Astrocyte (in vitro differentiated cells and primary cell): ENCODE results near the gene TANK. TPM values are rescaled to one million over a fixed set of nuclear protein-coding genes. Genes with fewer than 3 reads are reported as not detected.

Experiments
- DNase-seq: peaks from one replicate; pipeline ENCODE4 v3.0.0-alpha.2; 2010; ENCODE audit warnings: low read depth
- FAIRE-seq: peaks from 2 replicates; lab custom pipeline; 2011; peaks lifted over from hg19 to GRCh38; lab: Jason Lieb, UNC
- H2AFZ ChIP-seq: 2 replicates; pipeline ENCODE4 v1.6.0; 2012; ENCODE audit warnings: low read depth, low read length, inconsistent platforms
- H3K27ac ChIP-seq: 2 replicates; pipeline ENCODE4 v1.5.1; 2011; ENCODE audit warnings: low read depth, low read length, inconsistent platforms
- H3K27me3 ChIP-seq: 2 replicates; pipeline ENCODE4 v1.6.0; 2011; ENCODE audit warnings: low read length, inconsistent platforms; ENCODE audit not compliant: insufficient read depth
- H3K36me3 ChIP-seq: 2 replicates; pipeline ENCODE4 v1.5.1; 2011; ENCODE audit warnings: low read length, inconsistent platforms; ENCODE audit not compliant: insufficient read depth
- H3K4me1 ChIP-seq: 2 replicates; pipeline ENCODE4 v1.5.1; 2011; ENCODE audit warnings: low read length, inconsistent platforms; ENCODE audit not compliant: insufficient read depth
- H3K4me2 ChIP-seq: 2 replicates; pipeline ENCODE4 v1.6.0; 2012; ENCODE audit warnings: low read length, inconsistent platforms
- H3K4me3 ChIP-seq: 2 replicates; pipeline ENCODE4 v1.5.1; 2011; ENCODE audit warnings: low read depth, mild to moderate bottlenecking, low read length, inconsistent platforms; ENCODE audit not compliant: insufficient read depth
- H3K79me2 ChIP-seq: 2 replicates; pipeline ENCODE4 v1.6.0; 2012; ENCODE audit warnings: mild to moderate bottlenecking, low read length, inconsistent platforms; ENCODE audit not compliant: insufficient read depth
- H3K9ac ChIP-seq: 2 replicates; pipeline ENCODE4 v1.6.0; 2012; ENCODE audit warnings: mild to moderate bottlenecking, low read length, inconsistent platforms
- H3K9me3 ChIP-seq: 2 replicates; pipeline ENCODE4 v1.5.1; 2012; ENCODE audit warnings: low read depth, mild to moderate bottlenecking, low read length, inconsistent platforms; ENCODE audit not compliant: insufficient read depth
- H4K20me1 ChIP-seq: 2 replicates; pipeline ENCODE4 v1.6.0; 2012; ENCODE audit warnings: low read length, inconsistent platforms; ENCODE audit not compliant: insufficient read depth
- H3K27ac Mint-ChIP-seq: one replicate; pipeline ENCODE4 v1.8.0; 2021; ENCODE audit warnings: mild to moderate bottlenecking, mixed read lengths; ENCODE audit not compliant: unreplicated experiment
- H3K27me3 Mint-ChIP-seq: one replicate; pipeline ENCODE4 v1.8.0; 2021; ENCODE audit warnings: low read depth, mixed read lengths; ENCODE audit not compliant: unreplicated experiment
- H3K36me3 Mint-ChIP-seq: one replicate; pipeline ENCODE4 v1.8.0; 2021; ENCODE audit warnings: low read depth, mixed read lengths; ENCODE audit not compliant: unreplicated experiment
- H3K4me1 Mint-ChIP-seq: one replicate; pipeline ENCODE4 v1.8.0; 2021; ENCODE audit warnings: low read depth, mixed read lengths; ENCODE audit not compliant: unreplicated experiment
- H3K4me3 Mint-ChIP-seq: one replicate; pipeline ENCODE4 v1.8.0; 2021; ENCODE audit warnings: mild to moderate bottlenecking, moderate library complexity, mixed read lengths; ENCODE audit not compliant: unreplicated experiment
- H3K9me3 Mint-ChIP-seq: one replicate; pipeline ENCODE4 v1.8.0; 2021; ENCODE audit warnings: mild to moderate bottlenecking, mixed read lengths; ENCODE audit not compliant: unreplicated experiment
- EZH2 ChIP-seq: IDR thresholded peaks from 2 replicates; pipeline ENCODE4 v1.6.1; 2012; ENCODE audit warnings: mild to moderate bottlenecking, low read length, inconsistent platforms; ENCODE audit not compliant: insufficient read depth
- total RNA-seq: library from RNA; stranded (reverse); gene quantifications from 2 replicates; pipeline ENCODE4 v1.2.1, GENCODE V29; 2021
- TF ChIP-seq, protein P1 (sequence below): IDR thresholded peaks from 2 replicates; pipeline ENCODE4 v1.5.1; 2011; ENCODE audit warnings: low read depth, mild to moderate bottlenecking, inconsistent platforms, low read length, moderate library complexity; ENCODE audit not compliant: insufficient read depth

Gene TANK
- total RNA-seq, 1 donor from 2014 or later, result 55.7 TPM

DNA sequence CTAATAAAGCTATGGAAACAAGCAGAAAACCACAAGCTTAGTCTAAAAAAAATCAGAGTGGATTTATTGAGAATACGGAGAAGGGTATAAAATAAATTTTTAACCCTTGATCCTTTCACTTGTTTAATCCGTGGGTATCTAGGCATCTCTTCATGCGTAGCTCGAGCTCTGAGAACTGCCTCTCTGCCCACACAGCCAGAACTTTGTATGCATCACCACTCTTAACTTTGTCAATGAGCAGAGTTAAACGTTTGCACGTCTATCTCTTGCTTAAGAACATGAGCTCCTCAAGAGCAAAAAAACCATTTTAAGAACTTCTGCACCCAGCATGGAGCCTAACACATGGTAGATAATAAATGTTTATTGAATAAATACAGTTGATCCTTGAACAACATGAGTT lies 26.9 kb upstream of the TANK start:
- Histone ChIP-seq H3K9me3 (no peaks in the 10 kb centered on the region), H3K4me3 (no peak overlapping the region), H3K27ac (no peak overlapping the region), H3K79me2 (no peaks in the 10 kb centered on the region), H3K9ac (no peak overlapping the region), H3K36me3 (no peaks in the 10 kb centered on the region), H3K4me2 (no peak overlapping the region), H4K20me1 (no peaks in the 10 kb centered on the region), H2AFZ (no peak overlapping the region), H3K27me3 (no peaks in the 10 kb centered on the region), H3K4me1 (peaks cover 22% of the 10 kb centered on the region)
- no peaks in the 10 kb centered on the region for H3K9me3 Mint-ChIP-seq
- DNase-seq (no peak), FAIRE-seq (no peak)
- peaks cover 18% of the 10 kb centered on the region for H3K4me1 Mint-ChIP-seq
- H3K27me3 Mint-ChIP-seq, result no peaks in the 10 kb centered on the region
- TF ChIP-seq, protein P1, sequence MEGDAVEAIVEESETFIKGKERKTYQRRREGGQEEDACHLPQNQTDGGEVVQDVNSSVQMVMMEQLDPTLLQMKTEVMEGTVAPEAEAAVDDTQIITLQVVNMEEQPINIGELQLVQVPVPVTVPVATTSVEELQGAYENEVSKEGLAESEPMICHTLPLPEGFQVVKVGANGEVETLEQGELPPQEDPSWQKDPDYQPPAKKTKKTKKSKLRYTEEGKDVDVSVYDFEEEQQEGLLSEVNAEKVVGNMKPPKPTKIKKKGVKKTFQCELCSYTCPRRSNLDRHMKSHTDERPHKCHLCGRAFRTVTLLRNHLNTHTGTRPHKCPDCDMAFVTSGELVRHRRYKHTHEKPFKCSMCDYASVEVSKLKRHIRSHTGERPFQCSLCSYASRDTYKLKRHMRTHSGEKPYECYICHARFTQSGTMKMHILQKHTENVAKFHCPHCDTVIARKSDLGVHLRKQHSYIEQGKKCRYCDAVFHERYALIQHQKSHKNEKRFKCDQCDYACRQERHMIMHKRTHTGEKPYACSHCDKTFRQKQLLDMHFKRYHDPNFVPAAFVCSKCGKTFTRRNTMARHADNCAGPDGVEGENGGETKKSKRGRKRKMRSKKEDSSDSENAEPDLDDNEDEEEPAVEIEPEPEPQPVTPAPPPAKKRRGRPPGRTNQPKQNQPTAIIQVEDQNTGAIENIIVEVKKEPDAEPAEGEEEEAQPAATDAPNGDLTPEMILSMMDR, result no peak
- TF ChIP-seq EZH2, result no peak
- no peaks in the 10 kb centered on the region for H3K36me3 Mint-ChIP-seq
- no peak overlapping the region for H3K4me3 Mint-ChIP-seq
- no peak overlapping the region for H3K27ac Mint-ChIP-seq

DNA sequence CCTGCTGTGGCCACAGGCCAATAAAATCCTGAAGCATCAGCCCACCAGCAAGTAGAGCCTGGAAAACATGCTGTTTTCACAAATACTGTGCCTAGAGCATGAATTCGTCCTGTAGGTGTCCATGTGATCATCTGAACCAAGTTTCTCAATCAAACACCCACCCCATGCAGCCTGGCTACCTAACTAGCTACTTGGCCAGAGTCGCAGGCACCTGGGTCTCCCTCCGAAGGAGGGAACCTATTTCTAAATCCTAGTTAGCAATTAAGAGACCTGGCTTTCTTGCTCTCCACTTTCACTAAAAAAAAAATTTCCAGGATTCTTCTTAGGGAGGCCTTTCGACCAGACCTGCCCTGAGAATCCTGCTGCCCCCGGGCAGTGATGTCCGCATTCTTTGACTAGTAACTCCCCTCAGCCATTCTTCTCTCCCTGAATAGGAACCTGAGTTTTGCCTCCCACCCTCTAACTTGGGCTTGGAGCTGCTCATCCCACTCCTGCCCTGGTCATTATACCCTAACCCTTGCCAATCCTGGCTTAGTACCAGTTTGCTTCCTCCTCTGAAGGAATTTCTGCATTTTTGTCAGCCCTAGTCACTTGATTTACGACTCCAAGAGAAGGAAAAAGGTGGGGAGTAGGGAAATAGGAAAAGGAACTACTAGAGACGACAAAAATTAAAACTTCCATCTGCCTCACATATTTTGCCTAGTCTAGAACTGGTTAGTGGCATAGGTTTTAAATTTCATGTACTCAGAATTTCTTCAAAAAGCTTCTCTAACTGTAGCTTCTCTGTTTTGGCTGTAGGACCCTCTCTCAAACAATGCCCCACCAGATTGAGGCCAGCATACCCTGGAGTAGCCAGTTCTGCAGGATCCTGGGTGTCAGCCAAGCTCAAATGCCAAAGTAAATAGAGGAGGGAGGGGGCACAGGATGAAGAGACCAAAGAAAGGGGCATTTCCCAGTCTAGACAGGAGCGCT lies 25.4 kb upstream of the TANK start:
- H3K36me3 ChIP-seq, result no peaks in the 10 kb centered on the region
- no peak overlapping the region for H3K27ac ChIP-seq
- no peak overlapping the region for H3K4me3 ChIP-seq
- Mint-ChIP-seq H3K4me3 (peak overlapping the region; percentile 41), H3K4me1 (peaks cover 29% of the 10 kb centered on the region), H3K9me3 (no peaks in the 10 kb centered on the region), H3K36me3 (no peaks in the 10 kb centered on the region), H3K27me3 (no peaks in the 10 kb centered on the region), H3K27ac (no peak overlapping the region)
- no peaks in the 10 kb centered on the region for H4K20me1 ChIP-seq
- TF ChIP-seq EZH2, result no peak
- TF ChIP-seq, protein P1, result no peak
- H3K79me2 ChIP-seq, result no peaks in the 10 kb centered on the region
- FAIRE-seq (no peak), DNase-seq (peak; percentile 39)
- H3K27me3 ChIP-seq, result no peaks in the 10 kb centered on the region
- peaks cover 30% of the 10 kb centered on the region for H3K4me1 ChIP-seq
- no peaks in the 10 kb centered on the region for H3K9me3 ChIP-seq
- peak overlapping the region; percentile 73 for H3K4me2 ChIP-seq
- no peak overlapping the region for H2AFZ ChIP-seq
- H3K9ac ChIP-seq, result no peak overlapping the region
